GM10847 (cell line): ENCODE data around the gene SHROOM3.

ENCODE experiments used
- POLR2A ChIP-seq: IDR thresholded peaks from 2 replicates; pipeline ENCODE4 v1.6.1; 2011; ENCODE audit not compliant: insufficient read length; ENCODE audit errors: extremely low read depth

Gene SHROOM3

DNA sequence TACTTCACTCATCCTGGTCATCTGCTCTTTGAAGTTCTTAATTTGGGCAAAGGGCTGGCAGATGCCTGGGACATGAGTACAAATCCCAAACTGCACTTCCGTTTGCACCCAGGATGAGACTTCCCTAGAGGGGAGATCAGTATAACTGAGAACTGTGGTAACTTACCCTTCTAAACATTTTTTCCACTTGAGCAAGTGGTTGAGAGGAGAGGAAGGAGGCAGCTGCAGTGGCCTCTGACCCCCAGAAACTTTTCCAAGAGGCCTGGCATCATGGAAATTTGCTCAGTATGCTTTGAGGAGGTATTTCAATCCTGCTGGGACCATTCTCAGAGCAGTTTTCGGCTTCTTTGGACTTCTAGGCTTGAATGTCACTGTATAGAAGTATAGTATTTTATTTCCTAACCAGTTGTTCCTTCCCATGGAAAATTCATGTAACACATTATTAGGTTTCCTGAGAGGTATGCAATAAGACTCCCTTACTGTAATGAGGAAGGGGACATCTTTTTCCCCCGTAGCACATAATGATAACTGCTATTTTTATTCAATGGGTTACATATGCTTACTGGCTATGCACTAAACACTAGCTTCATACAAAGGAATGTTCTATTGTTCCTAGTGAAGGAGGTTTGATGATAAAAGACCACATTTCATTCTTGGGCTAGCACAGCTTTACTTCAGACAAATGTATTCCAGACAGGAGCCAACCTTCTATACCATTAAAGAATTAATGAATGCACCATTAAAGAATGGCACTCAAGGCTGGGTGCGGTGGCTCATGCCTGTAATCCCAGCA lies 129.3 kb downstream of the SHROOM3 start:
- TF ChIP-seq POLR2A = no peak

DNA sequence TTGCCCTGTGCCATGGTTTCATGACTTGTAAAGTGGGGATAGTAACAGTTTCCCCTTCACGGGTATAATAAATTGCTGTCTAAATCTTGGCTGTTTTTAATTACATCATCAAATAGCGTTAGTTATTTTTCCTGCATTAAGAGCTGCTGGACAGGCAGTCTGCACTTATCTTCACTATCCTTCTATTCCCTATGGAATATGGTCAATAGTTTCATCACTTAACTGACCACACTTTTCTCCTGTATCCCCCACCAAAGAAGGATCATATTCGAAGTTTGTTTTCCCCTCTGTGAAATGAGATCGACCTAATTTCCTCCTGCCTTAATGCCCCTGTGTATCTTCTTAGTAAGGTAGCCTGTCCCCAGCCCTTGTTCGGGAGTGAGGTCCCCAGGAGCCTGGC lies 133.2 kb downstream of the SHROOM3 start:
- no peak for TF ChIP-seq POLR2A

DNA sequence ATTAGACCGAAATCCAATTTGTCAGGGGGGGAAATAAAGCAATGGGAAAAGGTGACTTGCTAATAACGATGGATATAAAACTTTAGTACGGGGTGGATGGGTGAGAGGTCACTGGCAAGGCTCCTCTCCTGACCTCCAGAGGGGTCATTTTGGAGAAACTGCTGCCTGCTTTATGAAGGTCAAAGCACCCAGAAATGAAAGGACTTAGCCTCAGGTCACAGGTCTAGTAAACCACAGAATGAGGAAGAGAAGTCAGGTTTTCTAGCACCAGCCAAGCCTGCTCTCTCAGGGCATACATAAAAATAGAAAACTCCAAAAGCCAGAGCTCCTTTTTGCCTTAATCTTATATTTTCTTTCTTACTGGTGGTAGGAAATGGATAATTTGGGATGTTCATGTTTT lies 134.2 kb downstream of the SHROOM3 start:
- TF ChIP-seq POLR2A = no peak

DNA sequence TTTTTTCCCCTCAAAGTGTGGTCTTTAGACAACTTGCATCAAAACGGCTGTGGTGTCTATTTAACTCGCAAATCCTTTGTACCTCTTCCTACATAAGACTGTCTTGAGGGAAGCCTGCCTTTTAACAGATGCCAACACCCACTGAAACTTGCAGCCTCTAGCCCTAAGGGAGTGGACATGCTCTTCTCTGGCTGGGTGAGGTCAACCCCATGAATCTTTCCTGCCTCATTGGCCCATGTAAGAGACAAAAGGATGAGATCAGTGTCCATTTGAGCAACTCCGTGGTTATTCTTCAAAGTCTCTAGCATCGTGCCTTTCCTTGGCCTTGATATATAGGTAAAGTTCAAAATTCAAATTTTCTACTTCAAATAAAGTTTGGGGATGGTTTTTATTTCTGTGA lies 134.7 kb downstream of the SHROOM3 start:
- TF ChIP-seq POLR2A = no peak

DNA sequence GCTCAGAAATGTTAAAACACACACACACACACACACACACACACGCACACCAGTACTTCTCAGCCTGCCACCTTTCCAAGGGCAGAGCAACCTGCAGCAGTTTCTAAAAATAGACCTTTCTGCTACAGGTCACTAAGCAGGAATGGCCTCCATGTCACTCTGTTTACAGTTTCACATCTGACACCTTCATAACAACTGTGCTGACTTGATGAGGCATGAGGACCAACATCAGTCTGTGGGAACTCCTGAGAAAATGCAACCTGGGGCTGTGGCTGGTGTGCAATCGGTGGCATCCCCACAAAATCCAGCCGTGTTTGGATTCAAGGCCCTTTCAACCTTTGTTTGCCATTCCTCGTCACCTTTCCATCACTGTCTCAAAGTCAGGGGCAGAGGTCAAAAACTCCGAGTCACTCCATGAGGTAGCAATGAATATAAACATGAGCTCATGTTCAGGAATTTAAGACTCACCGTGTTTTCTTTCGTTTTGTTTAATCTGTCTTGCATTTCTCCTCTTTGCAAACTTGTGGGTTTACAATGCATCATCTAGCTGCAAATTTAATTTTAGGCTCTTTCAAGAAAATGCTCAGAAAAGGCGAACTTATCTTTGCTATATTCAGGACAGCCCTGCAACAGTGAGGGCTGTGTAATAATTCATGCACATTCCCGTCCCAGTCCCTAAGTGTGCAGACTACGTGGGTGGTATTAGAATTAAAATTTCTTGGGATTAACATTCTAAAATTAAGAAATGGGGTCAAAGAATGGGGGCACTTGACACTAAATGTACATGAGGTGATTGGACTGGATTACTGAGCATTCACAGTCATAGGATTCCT lies 135.3 kb downstream of the SHROOM3 start:
- TF ChIP-seq POLR2A = no peak

DNA sequence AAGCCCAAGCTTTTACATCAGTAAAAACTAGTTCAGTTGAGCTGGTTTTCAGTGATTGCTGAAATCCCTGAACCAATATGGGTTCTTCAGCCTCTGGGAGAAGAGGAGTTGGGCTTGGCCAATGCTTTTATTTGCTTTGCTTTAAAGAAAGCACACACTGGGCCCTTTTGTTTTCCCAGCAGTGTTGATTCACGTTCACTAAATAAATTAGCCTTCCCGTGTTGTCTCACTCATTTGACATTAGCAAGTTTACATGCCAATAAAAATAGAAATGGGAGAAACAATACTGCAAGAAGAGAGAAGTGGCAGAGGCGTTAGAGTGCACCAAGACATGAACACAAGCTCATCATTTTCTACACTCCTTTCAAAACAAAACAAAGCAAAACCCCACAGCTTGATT lies 136.2 kb downstream of the SHROOM3 start:
- TF ChIP-seq POLR2A = no peak

DNA sequence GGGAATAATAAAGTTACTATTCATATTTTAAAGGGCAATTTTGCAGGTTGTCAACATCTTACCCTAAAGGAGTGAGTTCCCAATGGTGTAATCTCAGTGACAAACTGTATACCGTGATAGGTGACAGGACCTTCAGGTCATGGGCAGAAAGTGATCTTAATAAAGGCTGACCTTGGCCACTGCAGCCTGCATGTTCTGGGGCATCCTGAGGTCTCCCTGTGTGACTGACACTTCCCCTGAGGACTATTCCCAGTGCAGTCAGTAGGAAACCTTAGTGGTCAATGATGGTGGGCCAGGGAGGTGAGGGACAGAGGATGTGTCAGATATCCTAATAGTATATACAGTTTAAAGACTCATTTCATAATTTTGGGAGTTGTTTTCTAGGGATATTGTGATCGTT lies 137.2 kb downstream of the SHROOM3 start:
- no peak for TF ChIP-seq POLR2A

DNA sequence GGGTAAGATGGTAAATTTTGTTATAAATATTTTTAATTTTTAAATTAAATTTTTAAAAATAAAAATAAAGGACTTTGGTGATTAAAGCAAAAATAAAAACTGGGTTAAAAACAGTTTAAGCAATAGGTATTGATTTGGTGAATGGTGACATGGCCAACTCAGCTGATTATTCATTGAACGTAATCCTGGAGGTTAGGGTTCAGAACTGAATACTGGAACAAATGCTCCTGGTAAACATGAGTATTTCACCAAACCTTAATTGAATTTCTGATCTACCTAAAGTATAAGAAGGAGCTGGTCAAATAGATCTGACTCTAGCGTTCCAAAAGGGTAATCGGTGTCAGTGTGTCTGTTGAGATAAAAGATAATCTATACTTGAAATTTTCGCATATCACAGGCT lies 141.8 kb downstream of the SHROOM3 start:
- TF ChIP-seq POLR2A = no peak

DNA sequence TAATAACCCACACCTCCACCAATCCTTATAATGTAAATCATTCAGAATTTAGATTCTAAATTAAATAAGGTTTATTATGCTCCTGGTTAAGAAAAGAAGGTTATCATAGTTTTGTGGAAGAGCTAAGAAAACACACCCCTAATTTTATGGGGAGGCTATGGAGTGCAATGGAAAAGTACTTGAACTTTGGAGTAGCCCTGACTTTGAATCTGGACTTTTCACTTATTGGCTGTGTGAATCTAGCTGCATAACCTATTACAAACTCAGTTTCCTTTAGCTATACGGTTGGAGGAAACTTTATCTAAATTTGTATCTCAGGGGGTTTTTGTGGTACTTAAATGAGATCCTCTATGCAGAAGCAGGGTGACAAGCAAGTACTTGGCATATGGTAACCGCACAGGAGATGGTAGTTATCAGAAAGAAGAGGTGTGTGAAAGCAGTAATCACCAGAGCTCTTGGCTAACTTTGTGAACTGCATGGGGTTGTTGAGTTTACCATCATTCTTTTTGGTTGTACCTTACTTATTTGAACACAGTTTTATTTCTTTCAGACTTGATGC lies 143.1 kb downstream of the SHROOM3 start:
- no peak for TF ChIP-seq POLR2A

DNA sequence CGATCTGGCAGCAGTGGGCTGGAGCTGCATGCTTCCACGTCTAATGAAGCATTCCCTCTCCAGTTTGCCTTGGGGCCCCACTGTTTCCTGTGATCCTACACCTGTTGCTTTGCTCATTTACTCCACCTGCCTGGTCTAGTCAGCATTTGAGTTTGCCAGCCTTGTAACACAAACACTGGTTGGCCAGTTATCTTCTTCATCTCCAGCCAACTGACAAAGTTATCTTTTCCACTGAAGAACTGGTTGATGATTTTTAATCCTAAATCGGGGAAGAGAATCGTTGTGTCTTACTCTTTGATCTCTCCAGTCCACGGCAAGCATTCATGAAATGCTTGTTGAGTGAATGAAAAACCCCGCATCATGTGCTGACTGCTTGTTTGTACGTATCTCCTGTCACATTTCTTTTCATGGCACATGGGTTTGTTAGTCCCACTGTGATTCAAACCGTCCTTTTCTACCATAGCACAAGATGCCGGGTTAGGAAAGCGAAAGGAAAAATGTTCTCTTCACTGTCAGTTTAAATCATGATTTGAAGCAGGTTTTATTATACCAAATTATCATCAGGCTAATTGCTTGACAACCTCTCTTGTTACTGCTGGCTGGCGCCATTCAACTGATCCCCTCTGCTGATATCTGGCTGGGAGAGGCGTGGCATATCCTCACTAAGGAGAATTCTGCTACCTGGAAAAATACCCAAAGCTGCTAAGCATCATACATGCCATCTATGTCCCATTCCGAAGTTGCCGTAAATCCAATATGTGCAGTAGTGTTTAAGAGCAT lies 144.8 kb downstream of the SHROOM3 start:
- TF ChIP-seq POLR2A = no peak

DNA sequence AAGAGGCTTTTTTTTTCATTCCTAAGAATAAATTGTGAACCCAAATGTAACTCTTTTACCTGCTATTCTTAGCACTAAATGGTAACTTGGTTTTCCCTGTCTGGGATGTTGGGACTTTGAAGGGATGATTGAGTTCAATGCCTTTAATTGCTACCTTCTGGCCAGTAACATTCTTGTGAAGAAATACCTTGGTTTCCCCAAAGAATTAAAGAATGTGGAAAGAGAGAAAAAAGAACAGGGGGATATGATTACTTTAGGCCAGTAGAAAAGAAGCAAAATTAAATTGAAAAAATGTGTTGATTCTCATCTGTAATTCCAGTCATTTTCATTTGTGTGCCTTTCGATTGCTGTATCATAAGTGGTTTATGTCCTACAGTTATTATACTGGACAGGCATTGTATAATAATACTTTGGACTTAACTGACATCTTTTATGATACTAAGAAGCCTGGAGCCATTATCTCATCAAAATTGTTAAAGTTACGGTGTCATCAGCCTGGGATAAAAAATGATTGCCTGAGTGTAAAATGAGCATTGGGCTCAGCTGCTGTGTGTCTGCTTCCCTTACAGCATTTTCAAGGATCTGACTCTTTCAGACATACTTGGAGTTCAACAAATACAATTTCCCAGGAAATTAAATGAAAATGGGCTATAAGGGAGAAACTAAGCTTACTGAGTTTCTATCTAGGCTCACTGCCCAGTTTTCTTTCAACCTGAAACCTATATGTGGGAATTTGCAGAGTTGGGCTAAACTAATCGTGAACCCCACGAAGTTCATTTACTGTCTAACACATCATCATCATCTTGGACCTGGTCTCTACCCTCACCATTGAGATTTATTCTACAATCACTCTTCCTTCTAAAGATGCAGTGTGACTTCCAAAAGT lies 146.3 kb downstream of the SHROOM3 start:
- TF ChIP-seq POLR2A = no peak

DNA sequence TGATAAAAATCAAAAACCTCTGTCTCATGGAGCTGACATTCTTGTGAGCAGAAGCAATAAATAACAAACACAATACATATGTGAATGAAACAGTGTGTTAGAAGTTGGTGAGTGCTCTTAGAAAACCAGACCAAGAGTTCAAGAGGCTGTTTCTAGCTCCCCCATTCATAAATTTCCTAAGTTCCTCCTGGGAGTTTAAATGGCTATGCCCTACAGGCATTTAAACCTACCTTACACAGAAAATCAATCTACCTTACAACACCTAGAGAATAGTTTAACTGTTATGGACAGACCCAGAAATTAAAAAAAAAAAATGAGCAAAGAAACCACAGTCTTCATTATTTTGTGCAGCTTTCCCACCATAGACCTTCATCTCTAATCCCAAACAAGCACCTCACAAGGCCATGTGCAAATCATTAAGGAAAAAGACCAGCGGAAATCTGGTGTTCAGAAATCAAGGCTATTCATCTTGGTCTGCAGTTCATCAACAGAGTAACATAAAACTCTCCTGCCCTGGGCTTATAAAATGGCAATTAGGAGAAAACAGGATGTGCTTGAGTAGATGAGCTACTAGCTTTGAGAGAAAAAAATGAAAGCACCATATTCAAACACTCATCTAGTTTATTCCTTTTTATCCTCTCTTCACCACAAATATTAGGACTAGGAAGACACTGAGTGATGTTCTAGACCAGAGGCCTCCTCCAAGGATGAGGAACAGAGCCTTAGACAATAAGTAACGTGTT lies 147.2 kb downstream of the SHROOM3 start:
- no peak for TF ChIP-seq POLR2A

DNA sequence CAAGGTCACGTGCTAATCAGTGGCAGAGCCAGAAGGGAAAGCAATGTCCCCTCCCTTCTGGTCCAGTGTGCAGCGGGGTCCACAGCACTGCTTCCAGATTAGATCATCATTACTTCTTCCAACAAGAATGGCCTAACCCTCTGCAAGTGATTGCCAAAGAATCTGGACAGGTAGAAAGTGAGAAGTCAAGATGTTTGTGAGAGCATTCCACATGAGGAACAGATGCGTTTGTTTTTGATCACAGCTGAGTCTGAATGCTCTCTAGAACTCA lies 147.7 kb downstream of the SHROOM3 start:
- TF ChIP-seq POLR2A = no peak

DNA sequence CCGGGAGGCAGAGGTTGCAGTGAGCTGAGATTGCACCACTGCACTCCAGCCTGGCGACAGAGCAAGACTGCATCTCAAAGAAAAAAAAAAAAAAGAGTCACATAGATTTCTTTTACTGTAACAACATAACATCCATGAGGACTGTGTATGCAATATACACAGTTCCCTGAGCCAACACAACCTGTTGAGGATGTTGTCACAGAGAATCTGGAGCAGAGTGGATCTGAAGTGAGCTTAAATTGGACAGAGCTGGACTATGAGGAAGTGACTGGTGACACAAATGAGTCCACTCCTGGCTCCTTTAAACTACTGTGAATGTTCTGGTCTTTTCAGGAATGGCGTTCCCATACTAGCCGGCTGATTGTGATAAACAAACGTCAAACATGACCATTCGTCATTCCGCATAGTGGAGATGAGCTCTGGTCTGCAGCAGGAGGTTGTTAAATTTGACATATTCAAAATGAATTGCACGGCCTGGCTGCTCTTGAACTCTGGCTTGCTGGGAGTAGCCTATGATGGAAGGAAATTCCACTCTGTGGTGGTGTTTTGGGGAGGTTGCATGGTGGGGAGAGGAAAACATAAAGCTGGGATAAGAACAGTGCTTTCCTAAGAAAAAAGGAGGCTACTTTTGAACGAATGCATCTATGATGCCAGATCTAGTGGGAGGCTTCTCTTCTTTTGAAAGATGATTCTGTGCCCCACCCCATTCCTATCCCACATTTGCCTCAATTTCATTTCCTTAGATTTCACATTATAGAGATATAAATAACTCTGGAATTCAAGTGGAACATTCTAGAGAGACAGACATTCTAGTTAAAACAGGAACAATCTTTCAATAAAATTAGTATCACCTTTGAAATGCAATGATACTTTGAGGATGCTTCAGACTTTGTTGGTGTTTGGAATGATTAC lies 149.5 kb downstream of the SHROOM3 start:
- no peak for TF ChIP-seq POLR2A
